ENCODE measurements around the gene DLG5.

DNA sequence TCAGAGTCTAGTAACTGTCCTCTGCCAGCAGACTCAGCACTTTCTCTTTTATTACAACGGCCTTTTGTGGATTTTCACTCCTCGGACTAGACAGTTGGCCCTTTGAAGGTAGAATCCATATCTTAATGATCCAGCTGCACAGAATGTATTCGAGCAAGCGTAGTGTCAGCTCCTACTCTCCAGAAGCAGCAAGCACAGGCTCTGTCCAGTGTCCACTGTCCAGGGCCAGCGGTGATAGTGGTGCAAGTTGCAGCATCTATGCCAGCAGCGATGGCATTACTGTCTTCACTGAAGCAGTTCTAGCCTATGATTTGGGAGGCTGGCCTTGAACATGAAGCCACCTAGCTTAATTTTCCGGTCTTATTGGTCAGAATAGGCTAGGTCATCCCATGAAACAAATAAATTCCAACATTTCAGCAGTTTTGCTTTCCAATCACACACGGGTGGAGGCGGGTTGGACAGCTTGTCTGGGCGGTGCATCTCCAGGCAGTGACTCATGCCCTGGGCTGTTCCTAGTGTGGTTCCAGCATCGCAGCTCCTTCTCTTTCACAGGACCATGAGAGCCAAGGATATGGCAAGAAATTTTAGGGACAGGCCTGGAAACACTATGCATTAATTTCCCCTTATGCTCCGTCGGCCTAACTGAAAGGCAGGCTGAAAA, 180.4 kb downstream of the DLG5 start:
- no peak for TF ChIP-seq TEAD4 (IDR thresholded peaks at IDR 0.05)
- no peak for TF ChIP-seq RAD21 (IDR thresholded peaks at IDR 0.05; ENCODE audit: low read depth)
- no peak for TF ChIP-seq FOXM1 (IDR thresholded peaks at IDR 0.05; ENCODE audit: borderline replicate concordance, low read depth)
- TF ChIP-seq, protein P1, sequence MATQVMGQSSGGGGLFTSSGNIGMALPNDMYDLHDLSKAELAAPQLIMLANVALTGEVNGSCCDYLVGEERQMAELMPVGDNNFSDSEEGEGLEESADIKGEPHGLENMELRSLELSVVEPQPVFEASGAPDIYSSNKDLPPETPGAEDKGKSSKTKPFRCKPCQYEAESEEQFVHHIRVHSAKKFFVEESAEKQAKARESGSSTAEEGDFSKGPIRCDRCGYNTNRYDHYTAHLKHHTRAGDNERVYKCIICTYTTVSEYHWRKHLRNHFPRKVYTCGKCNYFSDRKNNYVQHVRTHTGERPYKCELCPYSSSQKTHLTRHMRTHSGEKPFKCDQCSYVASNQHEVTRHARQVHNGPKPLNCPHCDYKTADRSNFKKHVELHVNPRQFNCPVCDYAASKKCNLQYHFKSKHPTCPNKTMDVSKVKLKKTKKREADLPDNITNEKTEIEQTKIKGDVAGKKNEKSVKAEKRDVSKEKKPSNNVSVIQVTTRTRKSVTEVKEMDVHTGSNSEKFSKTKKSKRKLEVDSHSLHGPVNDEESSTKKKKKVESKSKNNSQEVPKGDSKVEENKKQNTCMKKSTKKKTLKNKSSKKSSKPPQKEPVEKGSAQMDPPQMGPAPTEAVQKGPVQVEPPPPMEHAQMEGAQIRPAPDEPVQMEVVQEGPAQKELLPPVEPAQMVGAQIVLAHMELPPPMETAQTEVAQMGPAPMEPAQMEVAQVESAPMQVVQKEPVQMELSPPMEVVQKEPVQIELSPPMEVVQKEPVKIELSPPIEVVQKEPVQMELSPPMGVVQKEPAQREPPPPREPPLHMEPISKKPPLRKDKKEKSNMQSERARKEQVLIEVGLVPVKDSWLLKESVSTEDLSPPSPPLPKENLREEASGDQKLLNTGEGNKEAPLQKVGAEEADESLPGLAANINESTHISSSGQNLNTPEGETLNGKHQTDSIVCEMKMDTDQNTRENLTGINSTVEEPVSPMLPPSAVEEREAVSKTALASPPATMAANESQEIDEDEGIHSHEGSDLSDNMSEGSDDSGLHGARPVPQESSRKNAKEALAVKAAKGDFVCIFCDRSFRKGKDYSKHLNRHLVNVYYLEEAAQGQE (IDR thresholded peaks at IDR 0.05; ENCODE audit: low read depth), result no peak
- TF ChIP-seq ZBTB7A (IDR thresholded peaks at IDR 0.05; ENCODE audit: low read depth), result no peak
- TF ChIP-seq MAX (IDR thresholded peaks at IDR 0.05), result no peak
